ENCODE results near the gene CCDC17.

DNA sequence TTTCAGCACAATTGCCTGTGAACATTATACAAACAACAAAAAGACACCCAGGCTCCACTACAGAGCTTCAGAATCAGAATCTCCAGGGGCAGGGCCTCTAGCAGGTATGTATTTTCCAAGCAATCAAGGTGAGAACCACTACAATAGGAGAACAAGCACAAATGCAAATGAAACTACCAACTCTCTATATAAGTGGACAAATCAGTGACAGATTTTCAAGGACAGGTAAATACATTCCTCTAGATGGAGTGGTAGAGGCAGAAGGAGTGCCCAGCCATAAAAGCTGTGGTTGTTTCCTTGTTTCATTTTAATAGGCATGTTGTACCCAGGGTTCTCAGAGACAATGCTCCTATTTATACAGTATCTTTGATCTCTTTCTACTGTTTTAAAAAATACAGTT, 20.1 kb upstream of the CCDC17 start:
- TF ChIP-seq, protein P1, sequence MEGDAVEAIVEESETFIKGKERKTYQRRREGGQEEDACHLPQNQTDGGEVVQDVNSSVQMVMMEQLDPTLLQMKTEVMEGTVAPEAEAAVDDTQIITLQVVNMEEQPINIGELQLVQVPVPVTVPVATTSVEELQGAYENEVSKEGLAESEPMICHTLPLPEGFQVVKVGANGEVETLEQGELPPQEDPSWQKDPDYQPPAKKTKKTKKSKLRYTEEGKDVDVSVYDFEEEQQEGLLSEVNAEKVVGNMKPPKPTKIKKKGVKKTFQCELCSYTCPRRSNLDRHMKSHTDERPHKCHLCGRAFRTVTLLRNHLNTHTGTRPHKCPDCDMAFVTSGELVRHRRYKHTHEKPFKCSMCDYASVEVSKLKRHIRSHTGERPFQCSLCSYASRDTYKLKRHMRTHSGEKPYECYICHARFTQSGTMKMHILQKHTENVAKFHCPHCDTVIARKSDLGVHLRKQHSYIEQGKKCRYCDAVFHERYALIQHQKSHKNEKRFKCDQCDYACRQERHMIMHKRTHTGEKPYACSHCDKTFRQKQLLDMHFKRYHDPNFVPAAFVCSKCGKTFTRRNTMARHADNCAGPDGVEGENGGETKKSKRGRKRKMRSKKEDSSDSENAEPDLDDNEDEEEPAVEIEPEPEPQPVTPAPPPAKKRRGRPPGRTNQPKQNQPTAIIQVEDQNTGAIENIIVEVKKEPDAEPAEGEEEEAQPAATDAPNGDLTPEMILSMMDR (IDR thresholded peaks at IDR 0.05) = peak in 3 of 6 experiments; percentile 49 to 56 (median 56)
- peak in 1 of 2 donors; percentile 22 for TF ChIP-seq POLR2A (IDR thresholded peaks at IDR 0.05)

Data from Peyer's patch (tissue), 4 donors.